Measurements from ENCODE around the gene TFR2. TPM values are rescaled to one million over a fixed set of nuclear protein-coding genes. Genes with fewer than 3 reads are reported as not detected.

Gene TFR2
- total and polyA plus RNA-seq, 2 of the 4 experiments (the other 2 are of a cell fraction), result 0.18 to 0.50 TPM

DNA sequence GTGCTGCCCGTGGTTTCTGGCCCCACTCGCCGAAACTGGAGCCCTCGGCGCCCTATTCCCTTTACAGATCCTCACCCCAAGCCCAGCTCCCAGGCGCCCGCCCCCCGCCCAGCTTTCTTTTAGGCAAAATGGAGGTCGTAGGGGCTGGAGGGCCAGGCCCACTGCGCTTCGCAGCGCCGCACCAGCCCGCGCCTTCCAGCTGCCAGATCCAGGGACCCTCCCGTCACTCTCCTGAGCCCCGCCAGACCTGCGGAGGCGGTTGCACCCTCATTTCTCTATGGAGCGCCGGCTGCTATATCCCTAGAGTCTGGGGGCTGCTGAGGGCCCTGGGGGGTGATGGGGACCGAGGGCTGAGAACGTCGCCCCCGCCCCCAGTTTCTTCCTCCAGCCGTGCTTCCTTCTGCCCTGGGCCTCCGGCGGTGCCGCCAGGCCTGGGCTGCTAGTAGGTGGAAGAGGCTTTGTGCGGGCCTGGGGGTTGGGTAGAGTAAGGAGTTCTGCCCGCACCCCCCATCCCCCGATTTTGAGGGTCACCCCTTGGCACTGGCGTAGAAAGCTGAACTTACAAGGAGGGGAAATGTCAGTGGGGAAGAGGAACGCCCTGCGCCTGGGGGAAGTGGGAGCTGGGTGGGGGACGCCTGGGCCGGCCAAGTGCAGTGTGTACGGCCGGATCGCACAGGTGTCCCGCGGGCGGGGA is 33.2 kb upstream of the TFR2 start:
- H2BK5ac ChIP-seq (ENCODE audit: low read depth, low read length, poor library complexity, severe bottlenecking), result peak overlapping the region; percentile 90
- H4K5ac ChIP-seq (ENCODE audit: low read depth, low read length), result no peak overlapping the region
- no peak overlapping the region; the same call in 1 of the 2 replicates for H3K18ac ChIP-seq (ENCODE audit: low read depth, low read length)
- H3K9me1 ChIP-seq (ENCODE audit: insufficient read depth, low read length), result 0 out of 2 replicates have a peak, but pooled peaks cover 2% of the 10 kb centered on the region
- no peak for TF ChIP-seq ELK1 (IDR thresholded peaks at IDR 0.05; ENCODE audit: borderline replicate concordance, low read depth, low read length)
- TF ChIP-seq BHLHE40 (IDR thresholded peaks at IDR 0.05; ENCODE audit: low read depth, low read length), result no peak
- no peaks in the 10 kb centered on the region for H3K27me3 ChIP-seq (ENCODE audit: control insufficient read depth, insufficient read depth, low read length)
- CTCF ChIA-PET, result no interaction called here
- intact Hi-C loops (cut with micrococcal nuclease), result no loop called here
- H2AFZ ChIP-seq (replicated peaks; ENCODE audit: low read length, poor library complexity), result peak overlapping the region; percentile 89
- peak overlapping the region; percentile 83 for H3K4me2 ChIP-seq (ENCODE audit: low read depth, low read length)
- no peak for ATAC-seq (ENCODE audit: low read depth)
- H4K8ac ChIP-seq (ENCODE audit: low read depth in 2 of 2, low read length in 2 of 2), result peak overlapping the region; percentile 70 to 74; a peak in 2 of 4 replicates
- H3K36me3 ChIP-seq (ENCODE audit: control insufficient read depth, insufficient read depth, low read length), result peaks cover 30% of the 10 kb centered on the region
- H3K4me3 ChIP-seq (ENCODE audit: insufficient read depth, low read depth, low read length), result peak overlapping the region; percentile 85
- H2BK120ac ChIP-seq (ENCODE audit: low read depth, low read length), result peak overlapping the region; percentile 54; the same call in 1 of the 2 replicates
- DNase-seq, result no peak
- peaks cover 4% of the 10 kb centered on the region; the same call in 1 of the 2 replicates for H3K4me1 ChIP-seq (ENCODE audit: control insufficient read depth, insufficient read depth, low read length)
- dilution Hi-C loops (cut with HindIII; ENCODE audit: low sequenced_read_pairs, unreplicated experiment), result no loop called here
- H3K56ac ChIP-seq (ENCODE audit: extremely low read depth, insufficient read depth, low read length), result peak overlapping the region; percentile 61
- H3K14ac ChIP-seq (replicated peaks; ENCODE audit: low read depth, low read length), result peak overlapping the region; percentile 89
- peak overlapping the region; percentile 92 for H3K23ac ChIP-seq (ENCODE audit: low read depth, low read length)
- H2BK20ac ChIP-seq (ENCODE audit: low read depth, low read length), result no peak overlapping the region
- in situ Hi-C loops (cut with MboI; ENCODE audit: low sequenced_read_pairs), result loop anchor here (10.0 kb wide), 1 partner anchor 200 kb away; the partner anchor contains the start of gene TSC22D4
- H4K91ac ChIP-seq (ENCODE audit: insufficient read depth, low read depth, low read length), result peak overlapping the region; percentile 82; the same call in 1 of the 2 replicates
- H2BK15ac ChIP-seq (ENCODE audit: low read depth, low read length), result no peak overlapping the region
- POLR2A ChIA-PET (ENCODE audit: unreplicated experiment), result no interaction called here
- H3K9ac ChIP-seq (ENCODE audit: low read depth, low read length), result peak overlapping the region; percentile 90
- H3K9me3 ChIP-seq (ENCODE audit: control insufficient read depth, insufficient read depth, low read length), result no peaks in the 10 kb centered on the region
- no TSS peak for BruUV-seq (replicated peaks)
- H4K20me1 ChIP-seq (ENCODE audit: insufficient read depth, low read length), result peaks cover 38% of the 10 kb centered on the region
- peak overlapping the region; percentile 97 for H3K27ac ChIP-seq (ENCODE audit: insufficient read depth, low read length)
- peak overlapping the region; percentile 94 for H3K4ac ChIP-seq (ENCODE audit: low read depth, low read length)
- WGBS, 2 experiments (ENCODE audit: extremely low coverage in 2 of 2, insufficient read length in 1 of 2), result 2% methylated on average over 9 of the region's 43 CpGs; no CpG with 5 or more reads in 1 of the 2 experiments
- peaks cover 13 to 35% of the 10 kb centered on the region in 2 experiments for H3K79me1 ChIP-seq (ENCODE audit: low read depth in 1 of 2, low read length in 2 of 2)
- peak overlapping the region; percentile 97 for H2AK9ac ChIP-seq (replicated peaks; ENCODE audit: low read depth, low read length, poor library complexity)
- H2AK5ac ChIP-seq (ENCODE audit: low read depth, low read length), result peak overlapping the region; percentile 94

All from IMR-90 (cell line).